Progenitor cell of endocrine pancreas (in vitro differentiated cells): ENCODE data around the gene IMPG2. TPM values are rescaled to one million over a fixed set of nuclear protein-coding genes. Genes with fewer than 3 reads are reported as not detected.

Experiments used
- DNase-seq: peaks from one replicate; pipeline ENCODE4 v3.0.0; 2021; ENCODE audit warnings: low spot score; ENCODE audit not compliant: unreplicated experiment
- H3K27ac Mint-ChIP-seq: 2 replicates; pipeline ENCODE4 v1.8.0; 2021; ENCODE audit warnings: mild to moderate bottlenecking, moderate library complexity, mixed read lengths
- H3K27me3 Mint-ChIP-seq: 2 replicates; pipeline ENCODE4 v1.8.0; 2021; ENCODE audit warnings: mixed read lengths
- H3K36me3 Mint-ChIP-seq: 2 replicates; pipeline ENCODE4 v1.8.0; 2022; ENCODE audit warnings: mixed read lengths; ENCODE audit not compliant: insufficient read depth
- H3K4me1 Mint-ChIP-seq: 2 replicates; pipeline ENCODE4 v1.8.0; 2021; ENCODE audit warnings: low read depth, mixed read lengths
- H3K4me3 Mint-ChIP-seq: 2 replicates; pipeline ENCODE4 v1.8.0; 2021; ENCODE audit warnings: low read depth, mild to moderate bottlenecking, moderate library complexity, mixed read lengths
- H3K9me3 Mint-ChIP-seq: 2 replicates; pipeline ENCODE4 v1.8.0; 2021; ENCODE audit warnings: low read depth, mixed read lengths
- CTCF ChIP-seq: fragments of 200-600 bp; sonication (generic); IDR thresholded peaks from one replicate; pipeline ENCODE4 v1.5.0; 2021; ENCODE audit warnings: antibody characterized with exemption, mild to moderate bottlenecking; ENCODE audit not compliant: unreplicated experiment
- total RNA-seq: library from RNA; stranded (reverse); gene quantifications from 2 replicates; pipeline ENCODE4 v1.2.1, GENCODE V29; 2021

The IMPG2 gene
- total RNA-seq, 1 donor from 2014 or later = 0.98 TPM

GRCh38 chr3:101252945-101253344, 67.4 kb downstream of the IMPG2 start:
- peaks cover 3% of the 10 kb centered on the region for H3K36me3 Mint-ChIP-seq
- H3K27ac Mint-ChIP-seq = no peak overlapping the region
- H3K27me3 Mint-ChIP-seq = no peaks in the 10 kb centered on the region
- peaks cover 3% of the 10 kb centered on the region for H3K9me3 Mint-ChIP-seq
- TF ChIP-seq CTCF = no peak
- no peak overlapping the region for H3K4me3 Mint-ChIP-seq
- peaks cover 8% of the 10 kb centered on the region for H3K4me1 Mint-ChIP-seq
- DNase-seq = no peak

DNA sequence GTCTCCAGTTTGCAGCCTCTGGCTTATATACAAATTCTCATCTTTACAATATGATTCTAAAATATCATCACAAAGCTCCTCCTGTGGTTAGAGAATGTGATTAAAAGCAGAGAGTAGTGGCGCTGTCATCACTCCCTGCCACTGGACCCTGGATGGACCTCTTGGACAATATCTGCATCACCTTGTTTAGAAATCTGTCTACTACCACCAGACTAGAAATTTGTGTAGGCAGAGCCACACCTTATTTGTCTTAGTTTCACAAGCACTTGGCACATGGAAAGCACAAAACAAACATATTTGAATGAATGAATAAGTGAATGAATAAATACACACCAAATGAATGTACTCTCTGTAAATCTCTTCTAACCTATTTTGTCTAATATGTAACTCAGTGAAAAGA, 68.1 kb downstream of the IMPG2 start:
- Mint-ChIP-seq H3K9me3 (peaks cover 3% of the 10 kb centered on the region), H3K27ac (no peak overlapping the region), H3K27me3 (no peaks in the 10 kb centered on the region), H3K36me3 (peaks cover 3% of the 10 kb centered on the region), H3K4me3 (no peak overlapping the region), H3K4me1 (peaks cover 8% of the 10 kb centered on the region)
- no peak for DNase-seq
- no peak for TF ChIP-seq CTCF

GRCh38 chr3:101251441-101251840, 68.9 kb downstream of the IMPG2 start:
- Mint-ChIP-seq H3K27me3 (no peaks in the 10 kb centered on the region), H3K4me3 (no peak overlapping the region), H3K9me3 (peaks cover 3% of the 10 kb centered on the region), H3K36me3 (peaks cover 3% of the 10 kb centered on the region), H3K4me1 (peaks cover 8% of the 10 kb centered on the region), H3K27ac (no peak overlapping the region)
- DNase-seq = no peak
- no peak for TF ChIP-seq CTCF

DNA sequence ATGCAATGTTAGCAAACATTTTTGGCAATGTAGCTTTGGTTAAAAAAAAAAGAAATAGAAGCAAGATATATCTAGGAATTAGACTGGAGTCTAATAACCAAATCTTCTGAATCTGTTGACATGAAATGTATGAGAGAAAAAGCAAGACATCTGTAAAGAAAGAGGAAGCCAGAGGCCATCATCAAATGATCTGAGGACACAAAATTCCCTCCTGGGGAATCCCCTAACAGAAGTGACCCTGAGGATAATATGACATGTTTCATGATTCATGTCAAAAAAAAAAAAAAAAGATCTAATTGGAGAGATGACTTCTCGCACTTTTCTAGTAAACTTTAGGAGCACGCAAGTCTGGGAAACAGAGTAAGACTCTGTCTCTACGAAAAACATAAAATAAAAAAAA, 70.9 kb downstream of the IMPG2 start:
- Mint-ChIP-seq H3K4me3 (no peak overlapping the region), H3K4me1 (peaks cover 8% of the 10 kb centered on the region), H3K27ac (no peak overlapping the region), H3K27me3 (no peaks in the 10 kb centered on the region), H3K9me3 (no peaks in the 10 kb centered on the region), H3K36me3 (peaks cover 1% of the 10 kb centered on the region)
- no peak for DNase-seq
- TF ChIP-seq CTCF = no peak

GRCh38 chr3:101248736-101249135, 71.6 kb downstream of the IMPG2 start:
- TF ChIP-seq CTCF = no peak
- H3K27ac Mint-ChIP-seq = no peak overlapping the region
- H3K36me3 Mint-ChIP-seq = peaks cover 1% of the 10 kb centered on the region
- H3K4me3 Mint-ChIP-seq = no peak overlapping the region
- no peaks in the 10 kb centered on the region for H3K9me3 Mint-ChIP-seq
- H3K27me3 Mint-ChIP-seq = no peaks in the 10 kb centered on the region
- DNase-seq = no peak
- peaks cover 8% of the 10 kb centered on the region for H3K4me1 Mint-ChIP-seq
